K562 treated with DMSO at 1 percent for 12 hours (cell line): ENCODE results near the gene MTFR1L. TPM values are rescaled to one million over a fixed set of nuclear protein-coding genes. Genes with fewer than 3 reads are reported as not detected.

Source experiments
- total RNA-seq: library from RNA; unstranded; fragments of 300-600 nt; gene quantifications from 2 replicates; pipeline ENCODE4 v1.2.3, GENCODE V29; 2022; ENCODE audit not compliant: insufficient read depth

The MTFR1L gene
- 46.8 and 67.5 TPM in 2 replicates for total RNA-seq

DNA sequence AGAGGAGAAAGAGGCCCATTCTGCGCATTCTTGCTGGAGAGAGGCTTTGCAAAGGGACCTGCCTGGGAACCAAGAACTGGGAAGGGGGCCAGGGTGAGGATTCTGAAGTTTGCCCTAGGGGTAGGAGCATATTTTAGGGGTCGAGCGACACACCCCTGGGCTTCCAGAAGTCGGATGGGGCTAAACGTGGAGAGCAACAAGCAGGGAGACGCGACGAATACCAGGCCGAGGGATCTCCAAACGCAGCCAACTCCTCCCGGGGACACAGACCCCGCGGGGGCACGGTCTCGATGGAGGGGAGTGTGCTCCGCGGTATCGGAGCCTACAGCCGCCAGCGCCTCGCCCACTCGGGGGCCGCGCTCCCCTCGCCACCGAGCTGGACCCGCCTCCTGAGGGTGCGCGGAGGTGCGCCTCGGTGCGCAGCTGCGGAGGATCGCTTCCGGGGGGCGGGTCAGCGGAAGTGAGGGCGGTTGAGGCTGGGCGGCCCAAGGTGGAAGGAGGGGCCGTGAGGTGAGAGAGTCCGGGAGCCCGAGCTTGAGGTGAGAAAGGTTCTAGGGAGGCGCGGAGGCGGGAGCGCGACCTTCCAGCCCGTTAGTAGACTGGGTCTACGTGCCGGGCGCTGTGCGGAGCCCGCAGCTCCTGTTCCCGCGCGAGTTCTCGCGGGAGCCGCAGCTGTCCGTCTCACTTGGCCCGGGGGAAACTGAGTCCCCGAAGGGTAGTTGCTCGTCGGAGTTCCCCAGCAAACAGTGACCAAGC lies at the start of gene MTFR1L:
Gene MTFR1L, plus strand, starts transcription at position 464 of the 756 bp plus-strand sequence. CDS start 3,151 bp downstream, outside the sequence.

DNA sequence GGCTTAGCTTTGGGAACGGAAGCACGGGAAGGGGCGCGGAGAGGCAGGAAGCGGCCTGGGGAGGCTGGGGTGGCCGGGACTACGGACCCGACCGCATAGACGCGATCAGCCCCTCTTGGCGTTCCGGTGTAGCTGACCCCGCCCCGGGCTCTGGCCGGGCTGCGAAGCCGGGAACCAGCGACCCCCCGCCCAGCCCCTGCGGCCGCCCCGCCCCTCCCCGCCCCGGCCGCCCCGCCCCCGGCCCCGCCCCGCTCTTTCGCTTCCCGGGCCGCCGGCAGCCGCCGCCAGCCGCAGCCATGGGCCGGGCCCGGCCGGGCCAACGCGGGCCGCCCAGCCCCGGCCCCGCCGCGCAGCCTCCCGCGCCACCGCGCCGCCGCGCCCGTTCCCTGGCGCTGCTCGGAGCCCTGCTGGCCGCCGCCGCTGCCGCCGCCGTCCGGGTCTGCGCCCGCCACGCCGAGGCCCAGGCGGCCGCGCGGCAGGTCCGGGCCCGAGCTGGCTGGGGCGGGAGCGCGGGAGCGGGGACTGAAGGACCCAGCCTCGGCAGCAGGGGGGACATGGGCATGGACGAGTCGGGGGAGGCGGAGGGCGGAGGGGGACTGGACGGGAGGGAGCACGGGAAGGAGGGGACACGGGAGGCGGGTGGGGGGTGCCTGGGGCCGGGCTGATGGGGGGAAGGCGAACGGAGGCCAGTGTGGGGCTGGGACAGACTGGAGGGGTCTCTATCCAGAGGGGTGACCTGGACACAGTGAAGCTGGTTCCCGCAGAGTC lies 19.6 kb upstream of the MTFR1L start, which contains the start of gene SELENON:
Gene SELENON, plus strand, starts transcription at position 259 of the 768 bp plus-strand sequence. Its CDS starts 38 bp downstream, at position 297.

GRCh38 chr1:25858906-25859789 lies 39.4 kb downstream of the MTFR1L start, which contains the start of gene AUNIP:
AUNIP (minus strand) TSS chr1:25859457; CDS start chr1:25859357, 100 bp downstream.

GRCh38 chr1:25875154-25875855 lies 55.6 kb downstream of the MTFR1L start, which contains the start of gene PAQR7:
PAQR7 (minus strand) TSS chr1:25875708; CDS start chr1:25863839, 11,869 bp downstream.

Other genes starting within 250 kb of the MTFR1L start
- gene MAN1C1, start 203.2 kb upstream of the MTFR1L start, total RNA-seq, result 1.1 and 2.8 TPM in 2 replicates
- 14.4 and 37.1 TPM in 2 replicates for gene SELENON, start 19.8 kb upstream of the MTFR1L start, total RNA-seq
- 20.6 and 22.3 TPM in 2 replicates for gene AUNIP, start 39.5 kb downstream of the MTFR1L start, total RNA-seq
- 3.5 and 4.5 TPM in 2 replicates for gene PAQR7, start 55.8 kb downstream of the MTFR1L start, total RNA-seq
- 488 and 581 TPM in 2 replicates for gene STMN1, start 86.5 kb downstream of the MTFR1L start, total RNA-seq
- 5.4 and 8.6 TPM in 2 replicates for gene PAFAH2, start 178.1 kb downstream of the MTFR1L start, total RNA-seq
- gene EXTL1, start 201.8 kb downstream of the MTFR1L start, total RNA-seq, result 0.38 TPM in 1 of 2 replicates, not detected in the other
- gene SLC30A2, start 226.2 kb downstream of the MTFR1L start, total RNA-seq, result not detected in 2 replicates
- gene TRIM63, start 247.7 kb downstream of the MTFR1L start, total RNA-seq, result 0.37 TPM in 1 of 2 replicates, not detected in the other